Heart right ventricle (tissue), 16 donors: ENCODE results near the gene NME2. TPM values are rescaled to one million over a fixed set of nuclear protein-coding genes. Genes with fewer than 3 reads are reported as not detected.

Experiments
- ATAC-seq, 8 donors: fragments of 200-7000 bp; cut with Tn5 transposase; one replicate each; pipeline ENCODE4 v1.9.1; 2020; ENCODE audit warnings: mild to moderate bottlenecking in 8 of 8, moderate library complexity in 8 of 8, moderate number of reproducible peaks in 1 of 8
- DNase-seq, 2 donors: peaks; one replicate each; pipeline ENCODE4 v3.0.0-alpha.2; 2020
- H3K27ac ChIP-seq, 10 donors: fragments of 200-600 bp; sonication (generic) in 2 of 10; one replicate each; pipeline versions ENCODE4 v1.5.0 to v1.8.0; 2020 to 2022; ENCODE audit warnings: mild to moderate bottlenecking in 3 of 10
- H3K27me3 ChIP-seq, 7 donors: fragments of 200-600 bp; one replicate each; pipeline ENCODE4 v1.8.0; 2021 to 2022; ENCODE audit warnings: mild to moderate bottlenecking in 2 of 7
- H3K36me3 ChIP-seq, 9 donors: fragments of 200-600 bp; sonication (generic) in 1 of 9; one replicate each; pipeline versions ENCODE4 v1.5.0 to v1.8.0; 2020 to 2022; ENCODE audit warnings: mild to moderate bottlenecking in 2 of 9
- H3K4me1 ChIP-seq, 9 donors: fragments of 200-600 bp; sonication (generic) in 1 of 9; one replicate each; pipeline versions ENCODE4 v1.5.0 to v1.8.0; 2020 to 2022; ENCODE audit warnings: mild to moderate bottlenecking in 4 of 9
- H3K4me3 ChIP-seq, 10 donors: fragments of 200-600 bp; sonication (generic) in 2 of 10; one replicate each; pipeline versions ENCODE4 v1.5.0 to v1.8.0; 2020 to 2022; ENCODE audit warnings: mild to moderate bottlenecking in 7 of 10, moderate library complexity in 2 of 10
- H3K9me3 ChIP-seq, 11 donors: fragments of 200-600 bp in 10 of 11; sonication (generic) in 2 of 11; one replicate each; pipeline versions ENCODE4 v1.5.0 to v1.8.0; 2013 to 2022; ENCODE audit warnings: mild to moderate bottlenecking in 2 of 11, control low read depth in 1 of 11, moderate library complexity in 1 of 11
- WGBS, 2 donors: extraction: QIAGEN DNeasy Blood & Tissue Kit; methylation state at CpG; one replicate each; pipeline ENCODE4 v1.1.7; 2013; ENCODE audit warnings: inconsistent platforms in 1 of 2; 5-methylcytosine and 5-hydroxymethylcytosine counted together
- intact Hi-C, 10 donors: fragments of 100-400 bp; cut with DNase I; formaldehyde crosslinking; loops; one replicate each; pipeline versions ENCODE4 v1.11.1 to v1.14.2; 2022
- polyA plus RNA-seq, 2 donors: library from polyadenylated mRNA; stranded (reverse); fragments of 200-250 nt; gene quantifications; one replicate each; pipeline ENCODE4 v1.2.3, GENCODE V29; 2013
- total RNA-seq, 10 donors: library from RNA; stranded (reverse); fragmentation: NEBNext Ultra II Directional in 3 of 10; extraction: Animal tissue kit (Norgen Biotek cat#: 25700) in 3 of 10; gene quantifications; one replicate each; pipeline versions ENCODE4 v1.2.1 to v1.2.4, GENCODE V29; 2021 to 2023
- TF ChIP-seq, protein P1 (sequence below), 9 donors: fragments of 200-600 bp; sonication (generic) in 2 of 9; IDR thresholded peaks; one replicate each; pipeline versions ENCODE4 v1.5.0 to v1.8.0; 2021 to 2022; ENCODE audit warnings: antibody characterized with exemption in 9 of 9, mild to moderate bottlenecking in 5 of 9, moderate library complexity in 1 of 9
- donor health status: Arrhythmogenic right ventricular cardiomyopathy.
- donor health status: ischemic (EF 13 %, LVEDD 7.1; RV severe dilation, severe dysfunction).
- donor health status: healthy with polysubstance abuse.
- donor health status: DM: no; HTN: yes; CAD: no.
- donor health status: DM: no; HTN: no; CAD: no.
- donor health status: ischemic (EF 25% LVEDD 6.9; RV normal size, moderate dysfunction).
- donor health status: ischemic (EF 25% LVEDD 5.7; RV mildly dilated, moderate dysfunction).
- donor health status: healthy.
- donor health status: DM: yes; HTN: yes; CAD: no.
- donor health status: Ischemic cardiomyopathy.
- donor health status: ischemic (EF 35%, LVEDD 5.7; RV mildly dilated, moderate dysfunction).
- donor health status: nonischemic (EF 11% LVEDD 7.7; RV severe dilation, severe dysfunction).
- donor health status: DM: yes; HTN: yes; CAD: no.
- donor health status: PGD.
- donor health status: ischemic (EF 29% LVEDD 5.4; RV normal size, mild dysfunction).
- donor health status: nonischemic (EF 23%, LVEDD 6.1; RV moderate dilation, normal function).

Gene NME2
- total and polyA plus RNA-seq, 12 donors: 117 to 965 (median 233) TPM

DNA sequence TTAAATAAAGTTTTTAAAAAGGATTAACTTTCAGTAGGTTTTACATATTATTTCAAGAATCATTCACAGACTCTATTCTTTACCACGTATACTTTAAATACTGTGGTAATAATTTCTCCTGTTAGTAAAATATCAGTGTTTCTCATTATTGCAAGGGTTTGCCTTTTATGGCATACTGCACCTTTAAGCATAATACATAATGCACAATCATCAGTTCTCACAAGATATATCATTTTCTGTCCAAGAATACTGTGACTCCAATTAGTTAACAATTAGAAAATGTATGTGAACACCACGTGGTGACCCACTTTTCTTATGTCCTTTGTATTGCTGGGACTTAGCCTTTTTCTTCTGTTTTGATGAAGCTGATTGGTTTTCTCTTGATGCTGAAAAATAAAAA is 25.7 kb downstream of the NME2 start:
- Histone ChIP-seq H3K9me3 (no peaks in the 10 kb centered on the region), H3K27ac (no peak overlapping the region), H3K27me3 (no peaks in the 10 kb centered on the region), H3K36me3 (peaks cover 0 to 98% (median 45%) of the 10 kb centered on the region in 9 donors), H3K4me1 (peaks cover 0 to 3% (median 0%) of the 10 kb centered on the region in 9 donors), H3K4me3 (no peak overlapping the region)
- TF ChIP-seq, protein P1, sequence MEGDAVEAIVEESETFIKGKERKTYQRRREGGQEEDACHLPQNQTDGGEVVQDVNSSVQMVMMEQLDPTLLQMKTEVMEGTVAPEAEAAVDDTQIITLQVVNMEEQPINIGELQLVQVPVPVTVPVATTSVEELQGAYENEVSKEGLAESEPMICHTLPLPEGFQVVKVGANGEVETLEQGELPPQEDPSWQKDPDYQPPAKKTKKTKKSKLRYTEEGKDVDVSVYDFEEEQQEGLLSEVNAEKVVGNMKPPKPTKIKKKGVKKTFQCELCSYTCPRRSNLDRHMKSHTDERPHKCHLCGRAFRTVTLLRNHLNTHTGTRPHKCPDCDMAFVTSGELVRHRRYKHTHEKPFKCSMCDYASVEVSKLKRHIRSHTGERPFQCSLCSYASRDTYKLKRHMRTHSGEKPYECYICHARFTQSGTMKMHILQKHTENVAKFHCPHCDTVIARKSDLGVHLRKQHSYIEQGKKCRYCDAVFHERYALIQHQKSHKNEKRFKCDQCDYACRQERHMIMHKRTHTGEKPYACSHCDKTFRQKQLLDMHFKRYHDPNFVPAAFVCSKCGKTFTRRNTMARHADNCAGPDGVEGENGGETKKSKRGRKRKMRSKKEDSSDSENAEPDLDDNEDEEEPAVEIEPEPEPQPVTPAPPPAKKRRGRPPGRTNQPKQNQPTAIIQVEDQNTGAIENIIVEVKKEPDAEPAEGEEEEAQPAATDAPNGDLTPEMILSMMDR (IDR thresholded peaks at IDR 0.05): no peak
- ATAC-seq (no peak), DNase-seq (no peak)
- WGBS, 2 donors: 89 to 94% methylated on average over 2 of the region's 2 CpGs
- intact Hi-C loops: no loop called here

DNA sequence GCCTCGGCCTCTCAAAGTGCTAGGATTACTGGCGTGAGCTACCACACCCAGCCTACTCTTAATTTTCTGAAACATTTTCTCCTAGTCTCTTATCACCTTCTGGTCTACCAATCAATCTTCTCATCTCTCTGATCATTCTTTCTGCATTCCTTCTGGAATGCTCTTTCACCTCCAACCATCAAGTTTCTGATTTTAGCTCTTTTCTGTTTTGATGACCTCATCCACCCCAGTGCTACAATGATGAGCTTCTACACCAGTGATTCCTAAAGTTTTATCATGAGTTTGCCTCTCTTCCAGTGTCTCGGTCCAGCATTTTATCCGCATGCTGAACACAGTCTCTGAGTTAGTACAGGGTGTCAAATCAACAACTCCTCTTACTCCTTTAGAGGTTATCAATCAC is 31.5 kb downstream of the NME2 start:
- Histone ChIP-seq H3K27ac (no peak overlapping the region), H3K36me3 (peaks cover 0 to 100% (median 49%) of the 10 kb centered on the region in 9 donors), H3K27me3 (no peaks in the 10 kb centered on the region), H3K4me1 (no peaks in the 10 kb centered on the region), H3K4me3 (no peak overlapping the region), H3K9me3 (no peaks in the 10 kb centered on the region)
- WGBS, 2 donors: 90 to 97% methylated on average over 4 of the region's 4 CpGs
- ATAC-seq (no peak), DNase-seq (no peak)
- TF ChIP-seq, protein P1 (IDR thresholded peaks at IDR 0.05): no peak
- intact Hi-C loops: no loop called here

DNA sequence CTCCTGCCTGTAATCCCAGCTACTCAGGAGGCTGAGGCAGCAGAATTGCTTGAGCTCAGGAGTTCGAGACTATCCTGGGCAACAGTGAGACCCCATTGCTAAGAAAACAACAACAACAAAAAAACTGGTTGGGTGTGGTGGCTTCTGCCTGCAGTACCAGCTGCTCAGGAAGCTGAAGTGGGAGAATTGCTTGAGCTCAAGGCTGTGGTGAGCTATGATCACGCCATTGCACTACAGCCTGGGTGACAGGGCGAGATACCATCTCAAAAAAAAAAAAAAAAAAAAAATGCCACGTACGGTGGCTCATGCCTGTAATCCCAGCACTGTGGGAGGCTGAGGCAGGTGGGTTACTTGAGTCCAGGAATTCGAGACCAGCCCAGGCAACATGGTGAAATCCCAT is 34.1 kb downstream of the NME2 start:
- TF ChIP-seq, protein P1 (IDR thresholded peaks at IDR 0.05): no peak
- no peak for ATAC-seq
- Histone ChIP-seq H3K4me3 (no peak overlapping the region), H3K36me3 (peaks cover 0 to 100% (median 52%) of the 10 kb centered on the region in 9 donors), H3K27me3 (no peaks in the 10 kb centered on the region), H3K9me3 (no peaks in the 10 kb centered on the region), H3K27ac (no peak overlapping the region), H3K4me1 (no peaks in the 10 kb centered on the region)
- no peak for DNase-seq
- intact Hi-C loops: no loop called here
- 79 to 93% methylated on average over 5 to 6 of the region's 6 CpGs for WGBS, 2 donors

DNA sequence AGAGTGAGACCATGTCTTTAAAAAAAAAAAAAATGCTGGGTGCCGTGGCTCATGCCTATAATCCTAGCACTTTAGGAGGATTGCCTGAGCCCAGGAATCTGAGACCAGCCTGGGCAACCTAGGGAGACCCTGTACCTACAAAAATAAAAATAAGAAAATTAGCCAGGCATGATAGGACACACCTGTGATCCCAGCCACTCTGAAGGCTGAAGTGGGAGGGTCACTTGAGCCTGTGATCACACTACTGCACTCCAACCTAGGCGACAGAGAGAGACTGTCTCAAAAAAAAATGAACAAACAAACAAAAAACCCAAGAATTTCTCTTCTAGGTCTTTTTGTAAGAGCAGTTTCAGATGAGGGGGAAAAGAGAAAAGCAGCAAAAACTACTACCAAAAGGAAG is 34.6 kb downstream of the NME2 start:
- H3K4me3 ChIP-seq: no peak overlapping the region
- TF ChIP-seq, protein P1 (IDR thresholded peaks at IDR 0.05): no peak
- peaks cover 0 to 100% (median 57%) of the 10 kb centered on the region in 9 donors for H3K36me3 ChIP-seq
- ATAC-seq (no peak), DNase-seq (no peak)
- H3K9me3 ChIP-seq: no peaks in the 10 kb centered on the region
- H3K4me1 ChIP-seq: no peaks in the 10 kb centered on the region
- intact Hi-C loops: no loop called here
- 85 to 93% methylated on average over 2 of the region's 2 CpGs for WGBS, 2 donors
- no peak overlapping the region for H3K27ac ChIP-seq
- no peaks in the 10 kb centered on the region for H3K27me3 ChIP-seq
